Vagina (tissue), 2 donors: ENCODE results near the gene GANAB.
A peak's percentile ranks its signal among the peaks of the same experiment; 100 is the strongest.

ENCODE experiments used
- CTCF ChIP-seq, 3 experiments: fragments of 450-650 bp in 2 of 3; fragments of 200-600 bp in 1 of 3; sonication (generic) in 1 of 3; IDR thresholded peaks; one replicate each; pipeline ENCODE4 v1.5.1; 2017 to 2019; ENCODE audit warnings: antibody characterized with exemption in 3 of 3, mild to moderate bottlenecking in 2 of 3, moderate library complexity in 2 of 3
- POLR2A ChIP-seq, 2 donors: fragments of 450-650 bp; IDR thresholded peaks; one replicate each; pipeline ENCODE4 v1.6.1; 2017; ENCODE audit warnings: antibody characterized with exemption in 2 of 2, mild to moderate bottlenecking in 2 of 2, moderate library complexity in 2 of 2
- POLR2AphosphoS5 ChIP-seq, 2 donors: sonication (generic); formaldehyde crosslinking; IDR thresholded peaks; one replicate each; pipeline ENCODE4 v1.9.0; 2017; ENCODE audit warnings: antibody characterized with exemption in 2 of 2, mild to moderate bottlenecking in 2 of 2, low read depth in 1 of 2; ENCODE audit not compliant: insufficient read depth in 1 of 2

DNA sequence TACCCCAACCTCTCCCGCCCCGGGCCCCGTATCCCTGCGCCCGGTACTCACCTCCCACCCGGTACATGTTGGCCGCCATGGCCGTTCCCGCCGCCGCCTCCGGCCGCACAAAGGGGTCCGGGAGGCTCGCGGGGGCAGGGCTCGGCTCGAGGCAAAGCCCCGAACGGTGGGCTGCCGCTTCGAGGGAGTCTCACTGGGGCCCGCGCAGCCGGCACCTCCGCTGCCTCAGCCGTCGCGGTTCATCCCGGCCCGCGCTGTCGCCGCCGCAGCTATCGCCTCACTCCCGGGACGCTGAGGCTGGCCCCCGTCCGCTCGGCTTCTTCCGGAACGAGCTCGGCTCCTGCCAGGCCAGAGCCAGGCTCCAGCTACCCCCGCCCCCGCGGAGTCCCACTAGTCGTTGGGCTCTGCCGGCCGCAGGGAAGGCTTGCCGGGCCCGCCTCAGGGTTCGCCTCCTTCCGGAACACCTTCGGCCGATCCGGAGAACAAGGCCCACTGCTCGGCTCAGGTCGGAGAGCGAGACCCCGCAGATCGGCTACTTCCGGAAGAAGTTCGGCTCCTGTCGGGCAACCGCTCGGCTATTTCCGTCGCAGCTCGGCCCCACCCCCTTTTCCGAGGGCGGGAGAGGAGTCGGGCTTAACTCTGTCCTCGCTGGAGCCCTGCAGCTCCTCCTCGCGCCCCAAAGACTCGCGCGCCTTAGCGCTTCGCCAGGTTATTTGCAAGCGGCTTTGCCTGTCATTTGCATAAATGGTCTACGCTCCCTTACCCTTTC is 44.9 kb downstream of the GANAB start, which contains the start of gene MTA2:
- no peak for TF ChIP-seq CTCF (IDR thresholded peaks at IDR 0.05)
- peak; percentile 85 to 88 for TF ChIP-seq POLR2AphosphoS5 (IDR thresholded peaks at IDR 0.05; ENCODE audit: insufficient read depth in 1 of 2, low read depth in 1 of 2)
- TF ChIP-seq POLR2A (IDR thresholded peaks at IDR 0.05): peak in 1 of 2 donors; percentile 42
